Osteoblast (primary cell): ENCODE results near the gene CD63. TPM values are rescaled to one million over a fixed set of nuclear protein-coding genes. Genes with fewer than 3 reads are reported as not detected.

Source experiments
- DNase-seq: peaks from one replicate; pipeline ENCODE4 v3.0.0; 2011; ENCODE audit warnings: low spot score, mixed read lengths; ENCODE audit not compliant: insufficient read length; ENCODE audit errors: missing footprints
- H2AFZ ChIP-seq: 2 replicates; pipeline ENCODE4 v1.6.0; 2011; ENCODE audit warnings: mild to moderate bottlenecking, low read length
- H3K27ac ChIP-seq: 2 replicates; pipeline ENCODE4 v1.5.1; 2011; ENCODE audit warnings: mild to moderate bottlenecking, low read depth, low read length, moderate library complexity
- H3K27me3 ChIP-seq: 2 replicates; pipeline ENCODE4 v1.6.0; 2012; ENCODE audit warnings: mild to moderate bottlenecking, control low read depth, inconsistent platforms, low read length, moderate library complexity; ENCODE audit not compliant: insufficient read depth
- H3K36me3 ChIP-seq: 2 replicates; pipeline ENCODE4 v1.5.1; 2011; ENCODE audit warnings: mild to moderate bottlenecking, low read length, control low read depth, moderate library complexity; ENCODE audit not compliant: insufficient read depth
- H3K4me1 ChIP-seq: 2 replicates; pipeline ENCODE4 v1.5.1; 2011; ENCODE audit warnings: mild to moderate bottlenecking, low read length, control low read depth, moderate library complexity; ENCODE audit not compliant: insufficient read depth
- H3K4me2 ChIP-seq: 2 replicates; pipeline ENCODE4 v1.6.0; 2011; ENCODE audit warnings: mild to moderate bottlenecking, low read length; ENCODE audit not compliant: insufficient read depth
- H3K4me3 ChIP-seq: fragments of 200-600 bp; sonication (generic); 3 replicates; pipeline ENCODE4 v1.5.1; 2012; ENCODE audit warnings: mild to moderate bottlenecking, low read length, inconsistent platforms; ENCODE audit not compliant: insufficient read depth
- H3K79me2 ChIP-seq: 2 replicates; pipeline ENCODE4 v1.6.0; 2012; ENCODE audit warnings: mild to moderate bottlenecking, low read length, control low read depth, inconsistent platforms; ENCODE audit not compliant: insufficient read depth
- H3K9me3 ChIP-seq: 2 replicates; pipeline ENCODE4 v1.5.1; 2011; ENCODE audit warnings: low read depth, low read length, control low read depth
- H4K20me1 ChIP-seq: 2 replicates; pipeline ENCODE4 v1.6.0; 2012; ENCODE audit warnings: mild to moderate bottlenecking, low read length, control low read depth; ENCODE audit not compliant: insufficient read depth
- total RNA-seq: library from RNA; depleted of rRNA; stranded (reverse); fragments of >200 nt; gene quantifications from 2 replicates; pipeline ENCODE4 v1.2.3, GENCODE V29; 2012
- TF ChIP-seq, protein P1 (sequence below): IDR thresholded peaks from 2 replicates; pipeline ENCODE4 v1.5.1; 2011; ENCODE audit warnings: mild to moderate bottlenecking, low read depth, low read length, moderate library complexity; ENCODE audit errors: extremely low read depth

Gene CD63
- total RNA-seq, 1 donor = 3,072 TPM

DNA sequence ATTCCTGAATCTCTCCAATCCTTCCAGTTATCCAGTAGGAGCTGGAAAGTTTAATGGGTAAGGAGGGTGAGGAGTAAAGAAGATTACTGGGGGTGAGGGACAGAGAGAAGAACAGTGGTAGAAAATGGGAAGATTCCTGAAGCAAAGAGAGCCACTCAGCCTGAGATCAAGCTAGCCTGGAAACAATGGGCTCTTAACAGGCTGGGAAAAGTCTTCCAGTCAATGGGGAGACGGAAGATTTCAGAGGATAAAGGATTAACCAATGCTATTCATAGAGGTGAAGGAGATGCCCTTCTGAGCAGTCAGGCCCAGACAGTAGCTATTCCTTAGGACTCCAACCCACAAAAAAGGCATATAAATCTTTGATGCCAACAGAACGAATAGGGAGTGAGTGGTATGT is 28.9 kb upstream of the CD63 start:
- Histone ChIP-seq H4K20me1 (no peaks in the 10 kb centered on the region), H3K4me2 (no peak overlapping the region), H3K4me1 (no peaks in the 10 kb centered on the region), H3K36me3 (peaks cover 71% of the 10 kb centered on the region), H3K9me3 (no peaks in the 10 kb centered on the region), H3K27me3 (no peaks in the 10 kb centered on the region), H3K27ac (no peak overlapping the region), H3K79me2 (no peaks in the 10 kb centered on the region), H2AFZ (no peak overlapping the region), H3K4me3 (no peak overlapping the region)
- TF ChIP-seq, protein P1, sequence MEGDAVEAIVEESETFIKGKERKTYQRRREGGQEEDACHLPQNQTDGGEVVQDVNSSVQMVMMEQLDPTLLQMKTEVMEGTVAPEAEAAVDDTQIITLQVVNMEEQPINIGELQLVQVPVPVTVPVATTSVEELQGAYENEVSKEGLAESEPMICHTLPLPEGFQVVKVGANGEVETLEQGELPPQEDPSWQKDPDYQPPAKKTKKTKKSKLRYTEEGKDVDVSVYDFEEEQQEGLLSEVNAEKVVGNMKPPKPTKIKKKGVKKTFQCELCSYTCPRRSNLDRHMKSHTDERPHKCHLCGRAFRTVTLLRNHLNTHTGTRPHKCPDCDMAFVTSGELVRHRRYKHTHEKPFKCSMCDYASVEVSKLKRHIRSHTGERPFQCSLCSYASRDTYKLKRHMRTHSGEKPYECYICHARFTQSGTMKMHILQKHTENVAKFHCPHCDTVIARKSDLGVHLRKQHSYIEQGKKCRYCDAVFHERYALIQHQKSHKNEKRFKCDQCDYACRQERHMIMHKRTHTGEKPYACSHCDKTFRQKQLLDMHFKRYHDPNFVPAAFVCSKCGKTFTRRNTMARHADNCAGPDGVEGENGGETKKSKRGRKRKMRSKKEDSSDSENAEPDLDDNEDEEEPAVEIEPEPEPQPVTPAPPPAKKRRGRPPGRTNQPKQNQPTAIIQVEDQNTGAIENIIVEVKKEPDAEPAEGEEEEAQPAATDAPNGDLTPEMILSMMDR = no peak
- no peak for DNase-seq

DNA sequence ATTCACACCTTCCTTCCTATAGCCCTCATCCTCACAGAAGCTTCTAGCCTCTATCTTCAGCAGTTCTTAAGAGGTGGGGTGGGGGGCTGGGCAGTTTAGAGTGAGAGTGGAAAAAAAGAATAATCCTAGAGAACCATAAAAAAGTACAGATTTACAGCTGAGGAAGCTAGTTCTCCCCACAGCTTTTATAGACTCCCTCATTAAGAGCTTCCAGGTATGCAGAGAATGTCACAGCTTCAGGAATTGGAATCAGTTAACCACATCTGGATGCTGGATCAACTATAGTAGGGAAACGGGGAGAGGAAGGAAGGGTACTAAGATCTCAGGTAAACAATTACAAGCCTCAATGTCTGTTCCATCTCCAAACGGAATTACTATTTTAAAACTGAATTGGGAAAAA is 26.4 kb upstream of the CD63 start:
- H3K4me3 ChIP-seq = no peak overlapping the region
- no peak overlapping the region for H2AFZ ChIP-seq
- H3K27ac ChIP-seq = no peak overlapping the region
- H3K79me2 ChIP-seq = no peaks in the 10 kb centered on the region
- peaks cover 3% of the 10 kb centered on the region for H4K20me1 ChIP-seq
- H3K4me2 ChIP-seq = no peak overlapping the region
- no peak for DNase-seq
- H3K4me1 ChIP-seq = no peaks in the 10 kb centered on the region
- TF ChIP-seq, protein P1 = no peak
- H3K9me3 ChIP-seq = no peaks in the 10 kb centered on the region
- H3K36me3 ChIP-seq = peaks cover 77% of the 10 kb centered on the region
- H3K27me3 ChIP-seq = no peaks in the 10 kb centered on the region

DNA sequence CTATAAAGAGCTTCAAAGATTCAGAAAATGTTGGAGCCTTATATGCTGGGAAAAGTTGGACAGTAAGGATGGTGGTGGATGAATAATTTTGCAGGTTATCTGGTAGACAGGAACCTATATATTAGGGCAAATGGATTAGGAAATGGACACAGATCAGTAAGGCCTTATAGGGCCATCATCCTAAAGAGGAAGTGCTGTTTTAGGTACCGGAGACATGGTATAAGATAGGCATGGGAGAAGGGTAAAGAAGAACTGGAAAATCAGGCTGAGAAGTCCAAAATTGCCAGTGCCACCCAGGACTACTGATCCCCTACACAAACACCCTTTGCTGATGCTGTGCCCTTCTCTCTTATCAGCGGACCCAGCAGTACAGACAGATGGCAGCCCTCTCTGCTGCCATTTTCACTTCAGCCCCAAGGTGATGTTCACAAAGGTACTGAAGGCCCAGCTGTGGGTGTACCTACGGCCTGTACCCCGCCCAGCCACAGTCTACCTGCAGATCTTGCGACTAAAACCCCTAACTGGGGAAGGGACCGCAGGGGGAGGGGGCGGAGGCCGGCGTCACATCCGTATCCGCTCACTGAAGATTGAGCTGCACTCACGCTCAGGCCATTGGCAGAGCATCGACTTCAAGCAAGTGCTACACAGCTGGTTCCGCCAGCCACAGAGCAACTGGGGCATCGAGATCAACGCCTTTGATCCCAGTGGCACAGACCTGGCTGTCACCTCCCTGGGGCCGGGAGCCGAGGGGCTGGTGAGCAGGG is 19.6 kb upstream of the CD63 start:
- H4K20me1 ChIP-seq = peaks cover 9% of the 10 kb centered on the region
- no peaks in the 10 kb centered on the region for H3K9me3 ChIP-seq
- H2AFZ ChIP-seq = no peak overlapping the region
- no peaks in the 10 kb centered on the region for H3K27me3 ChIP-seq
- DNase-seq = no peak
- no peaks in the 10 kb centered on the region for H3K79me2 ChIP-seq
- TF ChIP-seq, protein P1 = no peak
- H3K4me3 ChIP-seq = no peak overlapping the region
- peaks cover 28% of the 10 kb centered on the region for H3K36me3 ChIP-seq
- H3K27ac ChIP-seq = no peak overlapping the region
- no peak overlapping the region for H3K4me2 ChIP-seq
- peaks cover 15% of the 10 kb centered on the region for H3K4me1 ChIP-seq

DNA sequence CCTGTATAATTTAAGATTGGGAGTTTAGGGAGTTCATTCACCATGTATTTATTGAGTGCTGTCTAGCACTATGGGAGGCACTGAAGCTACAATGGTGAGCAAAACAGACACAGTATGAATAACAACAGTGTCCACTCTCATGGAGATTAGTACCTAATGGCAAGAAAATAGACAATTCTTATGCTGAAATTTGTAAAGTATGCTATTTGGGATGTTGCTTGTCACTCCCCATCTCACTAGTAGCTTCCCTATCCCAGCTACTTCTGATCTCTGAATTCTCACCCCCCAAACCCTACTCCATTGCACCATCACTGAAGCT is 18.1 kb upstream of the CD63 start:
- no peak for DNase-seq
- Histone ChIP-seq H3K79me2 (no peaks in the 10 kb centered on the region), H3K27me3 (no peaks in the 10 kb centered on the region), H3K27ac (no peak overlapping the region), H3K4me3 (no peak overlapping the region), H3K9me3 (no peaks in the 10 kb centered on the region), H4K20me1 (peaks cover 9% of the 10 kb centered on the region), H3K4me1 (peaks cover 18% of the 10 kb centered on the region), H2AFZ (no peak overlapping the region), H3K36me3 (peaks cover 14% of the 10 kb centered on the region), H3K4me2 (no peak overlapping the region)
- TF ChIP-seq, protein P1 = no peak
